Erythroblast (primary cell): ENCODE data around the gene CDH22.

Experiments used
- GATA1 ChIP-seq: IDR thresholded peaks from 2 replicates; pipeline ENCODE4 v1.6.1; 2011; ENCODE audit warnings: low read depth, mild to moderate bottlenecking, control low read depth, low read length, moderate library complexity
- POLR2A ChIP-seq: IDR thresholded peaks from 2 replicates; pipeline ENCODE4 v1.6.1; 2011; ENCODE audit warnings: mild to moderate bottlenecking, low read length

GRCh38 chr20:46205349-46205748 is 102.9 kb downstream of the CDH22 start:
- TF ChIP-seq POLR2A, result no peak
- TF ChIP-seq GATA1, result no peak
